ENCODE results near the gene PF4V1.
A peak's percentile ranks its signal among the peaks of the same experiment; 100 is the strongest.

PF4V1 gene

GRCh38 chr4:73853246-73853704 is at the start of gene PF4V1:
PF4V1 (plus strand) TSS chr4:73853296; CDS start chr4:73853363, 67 bp downstream.
- no peak for DNase-seq (ENCODE audit: low read depth, low spot score)

DNA sequence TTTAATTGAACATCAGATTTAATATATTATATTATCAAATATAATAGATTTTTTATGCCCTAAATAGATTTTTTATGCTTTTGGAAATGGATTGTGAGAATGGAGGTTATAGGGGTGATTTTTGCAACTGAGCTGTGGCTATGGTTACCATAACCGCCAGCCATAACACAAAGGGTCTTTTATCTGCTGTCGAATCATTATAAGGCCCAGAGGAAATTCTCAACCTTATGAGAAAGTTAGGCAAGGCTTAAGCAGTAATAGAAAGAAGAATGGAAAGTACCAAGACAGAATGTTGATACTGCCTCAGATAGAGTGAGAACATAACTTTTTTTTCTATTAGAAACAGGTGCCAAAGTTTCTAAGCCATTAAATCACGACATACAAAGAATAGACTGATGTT is 42.9 kb upstream of the PF4V1 start:
- DNase-seq (ENCODE audit: low read depth, low spot score) = no peak

GRCh38 chr4:73811841-73812240 is 41.3 kb upstream of the PF4V1 start:
- DNase-seq (ENCODE audit: low read depth, low spot score) = no peak

DNA sequence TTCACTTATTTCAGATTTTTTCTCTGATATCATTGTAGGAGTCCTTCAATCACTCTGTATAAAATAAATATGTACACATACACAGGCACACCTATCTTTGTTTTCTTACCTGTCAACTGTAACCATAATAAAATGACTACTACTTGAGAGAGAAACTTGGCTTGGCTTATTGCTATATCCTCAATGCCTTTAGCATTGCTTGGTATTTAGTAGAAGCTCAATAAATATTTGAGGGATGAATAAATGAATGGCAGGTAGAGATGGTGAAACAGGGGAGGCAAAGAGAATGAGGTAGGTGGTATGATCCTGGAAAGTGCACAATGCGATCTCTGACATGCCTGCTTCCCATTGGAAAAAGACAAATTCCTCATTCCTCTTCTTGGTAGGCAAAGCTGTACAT is 38.4 kb upstream of the PF4V1 start:
- no peak for DNase-seq (ENCODE audit: low read depth, low spot score)

DNA sequence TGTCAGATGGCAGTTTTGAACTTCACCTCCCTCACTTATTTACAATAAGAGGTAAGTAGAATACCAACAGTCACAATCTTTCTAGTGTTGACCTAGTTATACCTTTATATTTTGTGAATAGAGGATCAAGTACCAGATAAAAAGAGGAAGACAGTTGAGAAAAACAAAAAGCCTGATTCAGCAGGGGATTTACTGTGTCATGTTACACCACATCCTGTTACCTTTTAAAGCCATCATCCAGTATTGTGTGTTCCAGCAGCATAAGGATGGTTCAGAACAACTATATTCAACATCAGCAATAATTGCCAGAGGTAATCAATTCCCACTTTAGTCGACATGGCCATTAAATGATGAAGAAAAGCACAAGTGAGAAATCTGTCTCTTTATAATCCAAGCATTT is 38.0 kb upstream of the PF4V1 start:
- no peak for DNase-seq (ENCODE audit: low read depth, low spot score)

GRCh38 chr4:73816814-73817213 is 36.3 kb upstream of the PF4V1 start:
- peak; percentile 30 for DNase-seq (ENCODE audit: low read depth, low spot score)

DNA sequence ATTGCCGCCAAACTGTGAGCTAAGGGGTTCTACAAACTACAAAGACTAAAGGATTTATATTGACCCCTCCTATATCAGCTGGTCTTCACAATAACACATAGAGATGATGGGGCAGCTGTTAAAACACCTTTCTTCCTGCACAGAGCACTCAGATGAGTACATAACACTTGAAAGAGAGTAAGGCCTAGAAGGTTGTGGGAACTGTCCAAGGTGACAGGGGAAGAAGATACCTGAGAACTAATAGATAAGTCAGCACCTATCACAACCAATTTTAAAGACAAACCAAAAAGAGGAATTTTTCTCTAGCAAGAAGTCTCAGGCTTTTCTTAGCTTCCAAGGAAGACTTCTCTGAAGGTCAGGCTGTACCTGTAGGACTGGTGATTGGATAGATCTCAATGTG is 35.8 kb upstream of the PF4V1 start:
- no peak for DNase-seq (ENCODE audit: low read depth, low spot score)

GRCh38 chr4:73821325-73821724 is 31.8 kb upstream of the PF4V1 start:
- DNase-seq (ENCODE audit: low read depth, low spot score) = no peak

DNA sequence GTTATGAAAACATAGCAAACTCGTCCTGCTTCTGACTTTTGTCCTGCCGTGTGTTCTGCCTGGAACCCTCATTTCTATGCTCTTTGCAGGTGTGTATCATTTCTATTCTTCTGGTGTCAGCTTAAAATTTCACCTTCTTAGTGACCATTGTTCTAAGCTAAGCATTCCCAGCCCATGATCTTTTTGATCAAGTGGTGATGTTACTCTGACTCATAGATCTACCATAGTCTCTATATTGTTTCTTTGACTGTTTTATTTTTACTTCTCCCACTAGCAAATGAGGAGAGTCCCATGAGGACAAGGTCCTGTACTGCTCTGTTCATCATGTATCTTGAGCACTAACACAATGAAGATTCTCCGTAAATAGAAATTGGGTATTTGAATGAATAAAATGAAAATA is 30.7 kb upstream of the PF4V1 start:
- DNase-seq (ENCODE audit: low read depth, low spot score) = no peak

- no peak for DNase-seq (ENCODE audit: low read depth, low spot score)
These were observed 30.1 kb upstream of the PF4V1 start for GRCh38 chr4:73822812-73823504.

DNA sequence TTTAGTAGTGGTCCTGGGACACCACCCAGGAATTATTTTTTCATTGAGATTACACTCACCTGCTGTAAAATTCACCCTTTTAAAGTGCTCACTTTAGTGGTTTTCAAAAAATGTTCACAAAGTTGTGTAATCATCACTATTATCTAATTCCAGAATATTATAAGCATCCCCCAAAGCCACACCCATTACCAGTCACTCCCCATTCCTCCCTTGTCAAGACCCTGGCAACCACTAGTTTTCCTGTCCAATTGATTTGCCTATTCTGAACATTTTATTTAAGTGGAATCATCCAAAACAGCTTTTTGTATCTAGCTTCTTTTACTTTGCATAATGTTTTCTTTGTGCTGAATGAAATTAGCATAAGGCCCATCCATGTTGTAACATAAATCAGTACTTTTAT is 29.3 kb upstream of the PF4V1 start:
- no peak for DNase-seq (ENCODE audit: low read depth, low spot score)

- no peak for DNase-seq (ENCODE audit: low read depth, low spot score)
These were observed 24.1 kb upstream of the PF4V1 start for GRCh38 chr4:73828956-73829355.

DNA sequence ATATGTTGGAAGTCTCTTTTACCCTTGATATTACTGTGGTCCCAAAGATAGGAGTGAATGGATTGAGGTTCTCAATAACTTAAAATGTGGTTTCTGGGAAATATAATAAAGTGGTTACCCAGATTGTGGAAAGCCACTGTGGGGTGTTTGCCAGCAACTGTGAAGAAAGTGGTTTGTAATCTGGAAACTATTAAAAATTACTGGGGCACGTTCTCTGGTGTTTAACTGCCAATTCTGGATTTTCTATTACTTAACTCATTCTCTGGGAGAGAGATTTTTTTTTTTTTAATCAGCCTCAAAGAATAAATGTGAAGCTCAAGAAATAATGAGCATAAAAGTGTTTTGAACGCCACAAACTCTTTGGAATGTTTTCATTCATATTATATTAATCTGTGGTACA is 21.5 kb upstream of the PF4V1 start:
- DNase-seq (ENCODE audit: low read depth, low spot score) = no peak

- DNase-seq (ENCODE audit: low read depth, low spot score) = no peak
These were observed 20.4 kb upstream of the PF4V1 start for GRCh38 chr4:73832651-73833237.

GRCh38 chr4:73836373-73837279 is 16.5 kb upstream of the PF4V1 start, which contains the start of gene CXCL6:
CXCL6 (plus strand) TSS chr4:73836678; CDS start chr4:73836751, 73 bp downstream.
- no peak for DNase-seq (ENCODE audit: low read depth, low spot score)

- DNase-seq (ENCODE audit: low read depth, low spot score) = no peak
These were observed 14.0 kb upstream of the PF4V1 start for GRCh38 chr4:73839071-73839470.

- DNase-seq (ENCODE audit: low read depth, low spot score) = no peak
These were observed 13.4 kb upstream of the PF4V1 start for GRCh38 chr4:73839715-73840114.

- DNase-seq (ENCODE audit: low read depth, low spot score) = no peak
These were observed 11.7 kb upstream of the PF4V1 start for GRCh38 chr4:73841243-73841925.

GRCh38 chr4:73842696-73843095 is 10.4 kb upstream of the PF4V1 start:
- no peak for DNase-seq (ENCODE audit: low read depth, low spot score)

GRCh38 chr4:73843369-73843768 is 9.7 kb upstream of the PF4V1 start:
- DNase-seq (ENCODE audit: low read depth, low spot score) = no peak

DNA sequence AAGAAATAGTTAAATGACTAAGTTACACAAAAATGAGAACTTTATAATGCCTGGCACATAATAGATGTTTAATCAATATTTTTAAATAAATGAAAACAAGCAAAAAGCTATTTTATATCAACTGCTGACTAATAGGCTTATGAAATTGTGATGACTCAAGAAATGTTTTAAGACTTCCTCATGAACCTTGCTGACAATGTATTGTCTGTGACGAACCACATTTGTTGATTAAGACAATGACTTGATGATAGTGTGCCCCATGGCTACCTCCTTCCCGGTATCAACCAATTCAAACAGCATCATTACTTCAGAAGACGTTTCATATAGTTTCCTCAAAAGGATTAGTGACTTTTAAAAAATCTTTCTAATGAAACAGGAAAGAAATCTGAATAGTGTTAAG is 8.8 kb upstream of the PF4V1 start:
- no peak for DNase-seq (ENCODE audit: low read depth, low spot score)

DNA sequence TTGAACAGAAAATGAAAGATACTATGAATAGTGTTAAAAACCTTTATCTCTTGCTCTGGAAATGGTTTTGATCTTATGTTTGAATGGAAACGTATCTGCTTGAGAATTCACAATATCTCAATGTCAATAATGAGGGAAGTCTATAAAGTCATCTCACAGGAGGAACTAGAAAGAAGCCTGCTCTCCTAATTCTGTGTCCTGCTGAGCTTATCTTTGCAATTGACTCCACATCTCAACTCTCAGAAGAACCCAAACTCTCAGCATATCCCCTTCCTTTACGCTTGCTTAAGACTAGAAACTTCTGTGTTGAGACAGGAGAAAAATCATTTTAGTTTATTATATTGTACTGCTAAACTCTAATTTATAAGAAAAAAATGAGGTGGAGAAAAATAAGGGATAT is 8.3 kb upstream of the PF4V1 start:
- DNase-seq (ENCODE audit: low read depth, low spot score) = no peak

Data from brain pericyte (primary cell).